ENCODE results near the gene GMDS.

The GMDS gene

GRCh38 chr6:1688396-1688795, 557.0 kb downstream of the GMDS start:
- DNase-seq (ENCODE audit: low spot score) = no peak
- no peak for TF ChIP-seq CTCF (IDR thresholded peaks at IDR 0.05; ENCODE audit: extremely low read depth, missing control alignments)

- no peak for DNase-seq (ENCODE audit: low spot score)
- TF ChIP-seq CTCF (IDR thresholded peaks at IDR 0.05; ENCODE audit: extremely low read depth, missing control alignments) = no peak
Observed at GRCh38 chr6:1687402-1687801, 558.0 kb downstream of the GMDS start.

- DNase-seq (ENCODE audit: low spot score) = no peak
- no peak for TF ChIP-seq CTCF (IDR thresholded peaks at IDR 0.05; ENCODE audit: extremely low read depth, missing control alignments)
Observed at GRCh38 chr6:1686117-1687098, 559.0 kb downstream of the GMDS start.

- no peak for DNase-seq (ENCODE audit: low spot score)
- TF ChIP-seq CTCF (IDR thresholded peaks at IDR 0.05; ENCODE audit: extremely low read depth, missing control alignments) = no peak
Observed at GRCh38 chr6:1679688-1680068, 565.7 kb downstream of the GMDS start.

- DNase-seq (ENCODE audit: low spot score) = no peak
- TF ChIP-seq CTCF (IDR thresholded peaks at IDR 0.05; ENCODE audit: extremely low read depth, missing control alignments) = no peak
Observed at GRCh38 chr6:1679031-1679687, 566.2 kb downstream of the GMDS start.

GRCh38 chr6:1678201-1678600, 567.2 kb downstream of the GMDS start:
- no peak for DNase-seq (ENCODE audit: low spot score)
- TF ChIP-seq CTCF (IDR thresholded peaks at IDR 0.05; ENCODE audit: extremely low read depth, missing control alignments) = no peak

- no peak for TF ChIP-seq CTCF (IDR thresholded peaks at IDR 0.05; ENCODE audit: extremely low read depth, missing control alignments)
- no peak for DNase-seq (ENCODE audit: low spot score)
Observed at GRCh38 chr6:1672379-1672778, 573.0 kb downstream of the GMDS start.

All from GM20000 (cell line).